RWPE1 (cell line): Measurements from ENCODE around the gene LAMC3.

Experiments used
- CTCF ChIA-PET: fragments of 350-600 bp; sonication (Branson Sonifier 250); formaldehyde crosslinking; extraction: SDS; loops from one replicate; lab custom pipeline; 2021; lab: Yijun Ruan, JAX
- POLR2A ChIA-PET: fragments of 400-600 bp; formaldehyde crosslinking; extraction: SDS; loops from one replicate; lab custom pipeline; 2020; ENCODE audit warnings: antibody characterized with exemption; ENCODE audit not compliant: low non-redundant PET; lab: Yijun Ruan, JAX
- DNase-seq: peaks from one replicate; pipeline ENCODE4 v3.0.0; 2012; ENCODE audit warnings: low spot score
- H3K27ac ChIP-seq: fragments of 450-650 bp; 2 replicates; pipeline ENCODE4 v1.5.1; 2017
- TF ChIP-seq, protein P1 (sequence below): fragments of 450-650 bp; conservative IDR thresholded peaks from 2 replicates; pipeline ENCODE4 v1.5.1; 2017; ENCODE audit warnings: low read depth, mild to moderate bottlenecking

The LAMC3 gene

DNA sequence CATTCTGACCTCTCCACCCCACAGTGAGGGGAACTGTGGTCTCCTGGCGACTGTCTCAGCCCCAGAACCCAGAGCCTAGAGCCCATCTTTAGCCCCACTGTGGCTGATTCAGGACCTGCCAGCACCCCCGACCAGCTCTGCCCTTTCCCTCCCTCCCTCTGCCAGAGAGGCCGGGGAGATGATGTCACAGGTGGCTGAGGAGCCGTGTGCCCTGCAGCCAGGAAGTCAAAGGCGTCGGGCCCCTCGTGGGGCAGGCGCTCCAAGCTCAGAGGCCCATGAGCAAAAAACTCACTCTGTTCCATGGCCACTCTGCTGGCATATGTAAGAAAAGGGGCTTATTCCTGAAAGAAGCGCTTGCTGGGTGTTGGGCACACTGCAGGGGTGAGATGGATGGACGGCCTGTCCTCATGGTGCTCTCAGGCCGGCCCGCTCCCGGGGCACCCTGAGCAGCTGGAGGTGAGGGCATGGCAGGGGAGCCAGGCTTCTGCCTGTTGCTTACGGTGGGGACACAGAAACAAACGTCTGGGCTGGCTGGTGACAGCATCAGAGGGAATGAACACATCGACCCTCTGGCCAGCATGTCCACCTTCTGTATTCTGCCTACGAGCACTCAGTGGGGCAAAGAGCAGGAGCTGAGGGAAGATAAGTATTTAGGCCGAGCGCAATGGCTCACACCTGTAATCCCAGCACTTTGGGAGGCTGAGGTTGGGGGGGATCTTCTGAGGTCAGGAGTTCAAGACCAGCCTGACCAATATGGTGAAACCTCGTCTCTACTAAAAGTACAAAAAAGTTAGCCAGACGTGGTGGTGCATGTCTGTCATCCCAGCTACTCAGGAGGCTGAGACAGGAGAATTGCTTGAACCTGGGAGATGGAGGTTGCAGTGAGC is 41.1 kb downstream of the LAMC3 start:
- POLR2A ChIA-PET, result no interaction called here
- TF ChIP-seq, protein P1, sequence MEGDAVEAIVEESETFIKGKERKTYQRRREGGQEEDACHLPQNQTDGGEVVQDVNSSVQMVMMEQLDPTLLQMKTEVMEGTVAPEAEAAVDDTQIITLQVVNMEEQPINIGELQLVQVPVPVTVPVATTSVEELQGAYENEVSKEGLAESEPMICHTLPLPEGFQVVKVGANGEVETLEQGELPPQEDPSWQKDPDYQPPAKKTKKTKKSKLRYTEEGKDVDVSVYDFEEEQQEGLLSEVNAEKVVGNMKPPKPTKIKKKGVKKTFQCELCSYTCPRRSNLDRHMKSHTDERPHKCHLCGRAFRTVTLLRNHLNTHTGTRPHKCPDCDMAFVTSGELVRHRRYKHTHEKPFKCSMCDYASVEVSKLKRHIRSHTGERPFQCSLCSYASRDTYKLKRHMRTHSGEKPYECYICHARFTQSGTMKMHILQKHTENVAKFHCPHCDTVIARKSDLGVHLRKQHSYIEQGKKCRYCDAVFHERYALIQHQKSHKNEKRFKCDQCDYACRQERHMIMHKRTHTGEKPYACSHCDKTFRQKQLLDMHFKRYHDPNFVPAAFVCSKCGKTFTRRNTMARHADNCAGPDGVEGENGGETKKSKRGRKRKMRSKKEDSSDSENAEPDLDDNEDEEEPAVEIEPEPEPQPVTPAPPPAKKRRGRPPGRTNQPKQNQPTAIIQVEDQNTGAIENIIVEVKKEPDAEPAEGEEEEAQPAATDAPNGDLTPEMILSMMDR, result no peak
- no peak overlapping the region for H3K27ac ChIP-seq
- no peak for DNase-seq
- CTCF ChIA-PET, result interaction anchor here (0.8 kb wide), 1 partner anchor 485 kb away, joined by 3 read pairs; no protein-coding TSS in a partner anchor

DNA sequence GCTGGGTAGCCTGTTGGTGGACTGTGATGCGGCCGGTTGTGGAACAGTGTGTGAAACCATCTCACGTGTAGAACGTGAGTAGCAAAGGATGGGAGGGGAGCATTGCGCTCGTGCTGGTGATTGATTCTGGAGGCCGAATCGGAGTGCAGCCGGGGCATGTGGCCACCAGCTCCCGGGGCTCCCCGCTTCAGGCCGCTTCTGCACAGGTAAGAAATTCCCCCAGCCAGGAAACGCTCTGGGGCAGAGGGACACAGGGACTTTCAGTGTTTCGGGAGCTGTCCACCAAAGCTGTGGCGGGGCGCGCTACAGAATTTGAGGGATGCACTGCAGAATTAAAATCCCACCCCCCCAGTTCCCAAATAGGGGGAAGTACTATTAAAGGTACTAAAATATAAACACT is 41.9 kb downstream of the LAMC3 start:
- no peak overlapping the region for H3K27ac ChIP-seq
- CTCF ChIA-PET, result interaction anchor here (0.8 to 0.9 kb wide), 2 partner anchors 286 to 486 kb away, joined by 3 to 4 read pairs; no protein-coding TSS in a partner anchor
- POLR2A ChIA-PET, result no interaction called here
- DNase-seq, result no peak
- TF ChIP-seq, protein P1, result no peak

DNA sequence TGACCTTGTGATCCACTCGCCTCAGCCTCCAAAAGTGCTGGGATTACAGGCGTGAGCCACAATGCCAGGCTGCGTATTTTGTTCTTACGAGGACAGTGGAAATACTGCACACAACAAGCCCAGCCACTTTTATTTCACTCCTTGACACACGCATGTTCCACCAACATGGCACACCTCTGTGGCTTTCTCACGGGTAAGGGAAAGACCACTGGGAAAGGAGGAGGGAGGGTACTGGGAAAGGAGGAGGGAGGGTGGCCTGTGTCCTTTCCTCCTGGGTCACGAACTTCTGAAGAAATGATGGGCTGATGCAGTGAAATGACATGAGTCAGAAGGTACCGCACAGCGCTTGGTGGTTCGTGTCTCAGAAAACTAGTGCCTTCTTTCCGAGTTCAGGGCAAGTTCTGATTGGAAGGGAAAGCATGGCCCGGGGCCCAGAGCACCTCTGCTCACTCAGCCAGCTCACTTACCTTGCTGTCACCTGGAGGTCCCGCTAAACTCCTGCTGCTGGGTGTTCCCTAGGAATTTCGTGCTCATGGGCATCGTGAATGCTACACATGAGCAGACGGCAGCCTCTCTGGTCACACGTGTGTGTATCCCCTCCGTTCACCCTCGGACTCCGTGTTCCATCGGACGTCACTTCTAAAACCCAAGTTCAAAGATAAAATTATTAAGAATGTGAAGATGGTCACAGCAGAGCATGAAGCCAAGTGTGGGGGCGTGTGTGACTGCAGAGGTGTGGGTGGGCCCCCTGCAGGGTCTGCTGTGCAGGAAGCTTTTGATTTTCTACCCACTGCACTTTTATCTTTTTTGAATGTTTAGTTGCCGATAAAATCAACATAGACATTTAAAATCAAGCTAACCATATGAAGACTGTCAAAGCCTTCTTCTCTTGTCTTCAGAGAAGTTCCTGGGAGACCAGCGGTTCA is 42.9 kb downstream of the LAMC3 start:
- H3K27ac ChIP-seq, result no peak overlapping the region
- ChIA-PET POLR2A (no interaction called here), CTCF (interaction anchor here (0.6 to 1.4 kb wide), 5 partner anchors 45 to 285 kb away, joined by 3 to 9 read pairs (median 4); partner anchors contain the start of gene AIF1L)
- TF ChIP-seq, protein P1, result no peak
- no peak for DNase-seq

GRCh38 chr9:131053896-131054295 is 44.9 kb downstream of the LAMC3 start:
- H3K27ac ChIP-seq, result no peak overlapping the region
- TF ChIP-seq, protein P1, result no peak
- no peak for DNase-seq
- POLR2A ChIA-PET, result no interaction called here
- CTCF ChIA-PET, result interaction anchor here (0.7 to 1.6 kb wide), 6 partner anchors 11 to 1064 kb away, joined by 3 to 7 read pairs (median 4); no protein-coding TSS in a partner anchor

- DNase-seq, result no peak
- H3K27ac ChIP-seq, result no peak overlapping the region
- TF ChIP-seq, protein P1, result no peak
- CTCF ChIA-PET, result interaction anchor here (0.5 to 2.4 kb wide), 19 partner anchors 8 to 350 kb away, joined by 3 to 22 read pairs (median 3); partner anchors contain the start of gene AIF1L
- POLR2A ChIA-PET, result no interaction called here
Measured at GRCh38 chr9:131056781-131057506, 48.0 kb downstream of the LAMC3 start.
